Panc1 (cell line): ENCODE results near the gene LRRC10B. TPM values are rescaled to one million over a fixed set of nuclear protein-coding genes. Genes with fewer than 3 reads are reported as not detected.

Source experiments
- ATAC-seq: fragments of 200-7000 bp; cut with Tn5 transposase; 2 replicates; pipeline ENCODE4 v1.9.1; 2020; ENCODE audit warnings: mild to moderate bottlenecking, moderate library complexity
- BruUV-seq: library from RNA; stranded (reverse); fragments of 400-500 nt; replicated peaks from 2 replicates; lab custom pipeline; 2021; lab: Mats Ljungman, UMichigan
- CTCF ChIA-PET: fragments of 300-600 bp; sonication (Branson Sonifier 250); formaldehyde crosslinking; loops from one replicate; lab custom pipeline; 2022; ENCODE audit warnings: antibody characterized with exemption; lab: Charles Lee
- POLR2A ChIA-PET: fragments of 300-600 bp; sonication (Branson Sonifier 250); formaldehyde crosslinking; loops from one replicate; lab custom pipeline; 2022; ENCODE audit warnings: antibody characterized with exemption; lab: Charles Lee
- DNase-seq: peaks from one replicate; pipeline ENCODE4 v3.0.0-alpha.2; 2010; ENCODE audit warnings: low read depth, low spot score
- H3K27ac ChIP-seq: 2 replicates; pipeline ENCODE4 v1.5.1; 2011; ENCODE audit warnings: mild to moderate bottlenecking, low read length, inconsistent platforms
- H3K27me3 ChIP-seq: fragments of 200-500 bp; sonication (Bioruptor generic); 2 replicates; pipeline ENCODE4 v1.6.0; 2014; ENCODE audit warnings: low read length, inconsistent platforms; ENCODE audit not compliant: control insufficient read depth, insufficient read depth
- H3K36me3 ChIP-seq: fragments of 200-500 bp; sonication (Bioruptor generic); 2 replicates; pipeline ENCODE4 v1.5.1; 2014; ENCODE audit warnings: inconsistent platforms, mild to moderate bottlenecking, low read length, moderate library complexity; ENCODE audit not compliant: control insufficient read depth, insufficient read depth
- H3K4me1 ChIP-seq: 2 replicates; pipeline ENCODE4 v1.5.1; 2011; ENCODE audit warnings: inconsistent platforms, mild to moderate bottlenecking, low read length, moderate library complexity; ENCODE audit not compliant: control insufficient read depth, insufficient read depth
- H3K4me3 ChIP-seq, 2 experiments: 2 replicates each; pipeline ENCODE4 v1.5.1; 2011 to 2012; ENCODE audit warnings: low read depth in 2 of 2, low read length in 2 of 2, mild to moderate bottlenecking in 2 of 2, inconsistent platforms in 1 of 2, moderate library complexity in 1 of 2
- H3K9me3 ChIP-seq: fragments of 200-500 bp; sonication (Bioruptor generic); 2 replicates; pipeline ENCODE4 v1.5.1; 2014; ENCODE audit warnings: low read depth, mild to moderate bottlenecking, inconsistent platforms, low read length, moderate library complexity; ENCODE audit not compliant: control insufficient read depth, insufficient read depth
- POLR2AphosphoS5 ChIP-seq: IDR thresholded peaks from 2 replicates; pipeline ENCODE4 v1.6.1; 2012; ENCODE audit warnings: mild to moderate bottlenecking, low read depth, low read length, moderate library complexity
- SIN3A ChIP-seq: IDR thresholded peaks from 2 replicates; pipeline ENCODE4 v1.6.1; 2012; ENCODE audit warnings: low read depth, mild to moderate bottlenecking, low read length, moderate library complexity, borderline replicate concordance; ENCODE audit not compliant: insufficient read depth
- TCF7L2 ChIP-seq: IDR thresholded peaks from 2 replicates; pipeline ENCODE4 v1.6.1; 2011; ENCODE audit warnings: mild to moderate bottlenecking, low read depth, low read length, inconsistent platforms
- in situ Hi-C: cut with HindIII; loops from 2 replicates; pipeline ENCODE4 v1.10.0; 2016; ENCODE audit warnings: low sequenced_read_pairs, low pct_unique_long_range_greater_than_20kb
- intact Hi-C: fragments of 100-400 bp; cut with micrococcal nuclease; formaldehyde crosslinking; loops from one replicate; pipeline ENCODE4 v1.10.0; 2022; ENCODE audit not compliant: unreplicated experiment
- total RNA-seq: library from RNA; stranded (reverse); gene quantifications from one replicate; pipeline ENCODE4 v1.2.1, GENCODE V29; 2021; ENCODE audit not compliant: unreplicated experiment
- TF ChIP-seq, protein P1 (sequence below): fragments of 450-650 bp; IDR thresholded peaks from 2 replicates; pipeline ENCODE4 v1.5.1; 2017; ENCODE audit warnings: mild to moderate bottlenecking
- TF ChIP-seq, protein P2 (sequence below), 2 experiments: IDR thresholded peaks; 2 replicates each; pipeline ENCODE4 v1.6.1; 2011 to 2012; ENCODE audit warnings: low read depth in 2 of 2, control low read depth in 1 of 2, low read length in 1 of 2, mild to moderate bottlenecking in 1 of 2, moderate library complexity in 1 of 2; ENCODE audit not compliant: insufficient read depth in 1 of 2

Gene LRRC10B
- total RNA-seq, 1 experiment from 2014 or later: 0.23 TPM

DNA sequence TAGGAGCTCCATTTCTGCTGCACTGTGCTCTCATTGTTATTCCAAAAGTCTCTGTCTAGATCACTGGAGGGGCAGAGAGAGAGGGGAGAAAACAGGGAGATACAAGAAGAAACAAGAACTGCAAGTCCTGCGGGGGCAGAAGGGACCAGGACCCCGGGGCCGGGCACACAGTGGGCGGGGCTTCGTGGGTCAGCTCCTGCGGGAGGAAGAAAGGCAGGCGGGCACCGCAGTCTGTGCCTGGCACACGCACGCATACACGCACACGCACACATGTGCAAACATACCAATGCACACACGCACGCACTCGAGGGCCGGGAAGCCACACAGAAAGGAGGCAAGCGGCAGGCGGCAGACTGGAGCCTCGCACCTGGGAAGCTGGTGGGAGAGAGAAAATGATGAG is 38.7 kb downstream of the LRRC10B start:
- ATAC-seq: no peak
- BruUV-seq: no TSS peak
- Histone ChIP-seq H3K36me3 (no peaks in the 10 kb centered on the region), H3K9me3 (no peaks in the 10 kb centered on the region), H3K4me1 (peaks cover 6% of the 10 kb centered on the region), H3K27ac (no peak overlapping the region), H3K4me3 (no peak overlapping the region), H3K27me3 (no peaks in the 10 kb centered on the region)
- in situ Hi-C loops: no loop called here
- TF ChIP-seq, protein P1, sequence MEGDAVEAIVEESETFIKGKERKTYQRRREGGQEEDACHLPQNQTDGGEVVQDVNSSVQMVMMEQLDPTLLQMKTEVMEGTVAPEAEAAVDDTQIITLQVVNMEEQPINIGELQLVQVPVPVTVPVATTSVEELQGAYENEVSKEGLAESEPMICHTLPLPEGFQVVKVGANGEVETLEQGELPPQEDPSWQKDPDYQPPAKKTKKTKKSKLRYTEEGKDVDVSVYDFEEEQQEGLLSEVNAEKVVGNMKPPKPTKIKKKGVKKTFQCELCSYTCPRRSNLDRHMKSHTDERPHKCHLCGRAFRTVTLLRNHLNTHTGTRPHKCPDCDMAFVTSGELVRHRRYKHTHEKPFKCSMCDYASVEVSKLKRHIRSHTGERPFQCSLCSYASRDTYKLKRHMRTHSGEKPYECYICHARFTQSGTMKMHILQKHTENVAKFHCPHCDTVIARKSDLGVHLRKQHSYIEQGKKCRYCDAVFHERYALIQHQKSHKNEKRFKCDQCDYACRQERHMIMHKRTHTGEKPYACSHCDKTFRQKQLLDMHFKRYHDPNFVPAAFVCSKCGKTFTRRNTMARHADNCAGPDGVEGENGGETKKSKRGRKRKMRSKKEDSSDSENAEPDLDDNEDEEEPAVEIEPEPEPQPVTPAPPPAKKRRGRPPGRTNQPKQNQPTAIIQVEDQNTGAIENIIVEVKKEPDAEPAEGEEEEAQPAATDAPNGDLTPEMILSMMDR: no peak
- TF ChIP-seq, protein P2, sequence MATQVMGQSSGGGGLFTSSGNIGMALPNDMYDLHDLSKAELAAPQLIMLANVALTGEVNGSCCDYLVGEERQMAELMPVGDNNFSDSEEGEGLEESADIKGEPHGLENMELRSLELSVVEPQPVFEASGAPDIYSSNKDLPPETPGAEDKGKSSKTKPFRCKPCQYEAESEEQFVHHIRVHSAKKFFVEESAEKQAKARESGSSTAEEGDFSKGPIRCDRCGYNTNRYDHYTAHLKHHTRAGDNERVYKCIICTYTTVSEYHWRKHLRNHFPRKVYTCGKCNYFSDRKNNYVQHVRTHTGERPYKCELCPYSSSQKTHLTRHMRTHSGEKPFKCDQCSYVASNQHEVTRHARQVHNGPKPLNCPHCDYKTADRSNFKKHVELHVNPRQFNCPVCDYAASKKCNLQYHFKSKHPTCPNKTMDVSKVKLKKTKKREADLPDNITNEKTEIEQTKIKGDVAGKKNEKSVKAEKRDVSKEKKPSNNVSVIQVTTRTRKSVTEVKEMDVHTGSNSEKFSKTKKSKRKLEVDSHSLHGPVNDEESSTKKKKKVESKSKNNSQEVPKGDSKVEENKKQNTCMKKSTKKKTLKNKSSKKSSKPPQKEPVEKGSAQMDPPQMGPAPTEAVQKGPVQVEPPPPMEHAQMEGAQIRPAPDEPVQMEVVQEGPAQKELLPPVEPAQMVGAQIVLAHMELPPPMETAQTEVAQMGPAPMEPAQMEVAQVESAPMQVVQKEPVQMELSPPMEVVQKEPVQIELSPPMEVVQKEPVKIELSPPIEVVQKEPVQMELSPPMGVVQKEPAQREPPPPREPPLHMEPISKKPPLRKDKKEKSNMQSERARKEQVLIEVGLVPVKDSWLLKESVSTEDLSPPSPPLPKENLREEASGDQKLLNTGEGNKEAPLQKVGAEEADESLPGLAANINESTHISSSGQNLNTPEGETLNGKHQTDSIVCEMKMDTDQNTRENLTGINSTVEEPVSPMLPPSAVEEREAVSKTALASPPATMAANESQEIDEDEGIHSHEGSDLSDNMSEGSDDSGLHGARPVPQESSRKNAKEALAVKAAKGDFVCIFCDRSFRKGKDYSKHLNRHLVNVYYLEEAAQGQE (IDR thresholded peaks at IDR 0.05; ENCODE audit: insufficient read depth in 1 of 2, low read depth in 2 of 2, low read length in 1 of 2): no peak
- TF ChIP-seq SIN3A (no peak), TCF7L2 (no peak), POLR2AphosphoS5 (no peak)
- DNase-seq: no peak
- ChIA-PET CTCF (interaction anchor here (0.5 kb wide), 1 partner anchor 1839 kb away, joined by 3 read pairs; no protein-coding TSS in a partner anchor), POLR2A (interaction anchor here (0.6 kb wide), 1 partner anchor 185 kb away, joined by 5 read pairs; the partner anchor contains the start of genes CYB561A3 and TMEM138)
- intact Hi-C loops: no loop called here

DNA sequence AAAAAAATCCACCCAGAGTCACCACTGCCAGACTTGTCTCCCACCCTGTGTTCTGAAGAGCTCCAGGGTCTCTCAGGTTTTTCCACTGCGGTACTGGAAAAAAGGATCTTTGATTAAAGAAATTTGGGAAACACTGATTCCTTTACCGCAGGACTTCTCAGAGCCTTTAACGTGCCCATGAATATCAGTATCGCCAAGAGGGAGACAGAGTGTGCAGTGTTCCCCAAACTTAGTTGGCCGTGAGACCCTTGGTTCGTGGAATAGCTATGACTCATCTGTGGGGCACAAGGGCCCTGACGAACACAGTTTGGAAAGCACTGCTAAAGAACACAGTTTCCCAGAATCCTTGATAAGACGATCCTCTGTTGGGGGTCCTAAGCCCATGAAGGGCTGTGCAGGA is 40.6 kb downstream of the LRRC10B start:
- H3K4me3 ChIP-seq: no peak overlapping the region
- H3K36me3 ChIP-seq: no peaks in the 10 kb centered on the region
- ChIA-PET POLR2A (no interaction called here), CTCF (no interaction called here)
- BruUV-seq: no TSS peak
- no peaks in the 10 kb centered on the region for H3K27me3 ChIP-seq
- intact Hi-C loops (no loop called here), in situ Hi-C loops (no loop called here)
- TF ChIP-seq, protein P1: no peak
- TF ChIP-seq POLR2AphosphoS5: no peak
- no peak for TF ChIP-seq TCF7L2
- TF ChIP-seq, protein P2 (IDR thresholded peaks at IDR 0.05; ENCODE audit: insufficient read depth in 1 of 2, low read depth in 2 of 2, low read length in 1 of 2): no peak
- no peak for TF ChIP-seq SIN3A
- peaks cover 6% of the 10 kb centered on the region for H3K4me1 ChIP-seq
- H3K27ac ChIP-seq: no peak overlapping the region
- no peaks in the 10 kb centered on the region for H3K9me3 ChIP-seq
- ATAC-seq (no peak), DNase-seq (no peak)
